Measurements from ENCODE around the gene RAB3GAP1.

DNA sequence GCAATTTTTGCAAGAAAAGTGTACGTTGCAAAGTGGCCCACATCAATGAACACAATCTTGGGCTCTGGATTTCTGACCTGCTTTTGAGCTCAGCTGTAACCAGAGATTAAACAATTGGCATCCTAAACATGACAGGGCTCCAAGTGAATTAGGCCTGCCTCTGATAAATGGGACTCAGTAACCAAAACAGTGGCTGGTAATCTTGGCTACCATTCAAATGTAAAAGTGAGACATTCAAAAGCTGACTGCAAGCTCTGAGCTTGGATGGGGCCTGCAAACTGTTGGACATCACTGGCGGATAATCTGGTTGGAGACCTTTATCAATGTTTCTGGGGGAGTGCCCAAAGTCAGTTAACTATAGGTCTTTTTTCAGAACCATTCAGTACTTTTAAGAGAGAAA lies 160.7 kb downstream of the RAB3GAP1 start:
- TF ChIP-seq TCF7L2 (IDR thresholded peaks at IDR 0.05; ENCODE audit: low read depth, low read length): no peak
- TF ChIP-seq, protein P1, sequence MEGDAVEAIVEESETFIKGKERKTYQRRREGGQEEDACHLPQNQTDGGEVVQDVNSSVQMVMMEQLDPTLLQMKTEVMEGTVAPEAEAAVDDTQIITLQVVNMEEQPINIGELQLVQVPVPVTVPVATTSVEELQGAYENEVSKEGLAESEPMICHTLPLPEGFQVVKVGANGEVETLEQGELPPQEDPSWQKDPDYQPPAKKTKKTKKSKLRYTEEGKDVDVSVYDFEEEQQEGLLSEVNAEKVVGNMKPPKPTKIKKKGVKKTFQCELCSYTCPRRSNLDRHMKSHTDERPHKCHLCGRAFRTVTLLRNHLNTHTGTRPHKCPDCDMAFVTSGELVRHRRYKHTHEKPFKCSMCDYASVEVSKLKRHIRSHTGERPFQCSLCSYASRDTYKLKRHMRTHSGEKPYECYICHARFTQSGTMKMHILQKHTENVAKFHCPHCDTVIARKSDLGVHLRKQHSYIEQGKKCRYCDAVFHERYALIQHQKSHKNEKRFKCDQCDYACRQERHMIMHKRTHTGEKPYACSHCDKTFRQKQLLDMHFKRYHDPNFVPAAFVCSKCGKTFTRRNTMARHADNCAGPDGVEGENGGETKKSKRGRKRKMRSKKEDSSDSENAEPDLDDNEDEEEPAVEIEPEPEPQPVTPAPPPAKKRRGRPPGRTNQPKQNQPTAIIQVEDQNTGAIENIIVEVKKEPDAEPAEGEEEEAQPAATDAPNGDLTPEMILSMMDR (IDR thresholded peaks at IDR 0.05): no peak
- TF ChIP-seq, protein P2, sequence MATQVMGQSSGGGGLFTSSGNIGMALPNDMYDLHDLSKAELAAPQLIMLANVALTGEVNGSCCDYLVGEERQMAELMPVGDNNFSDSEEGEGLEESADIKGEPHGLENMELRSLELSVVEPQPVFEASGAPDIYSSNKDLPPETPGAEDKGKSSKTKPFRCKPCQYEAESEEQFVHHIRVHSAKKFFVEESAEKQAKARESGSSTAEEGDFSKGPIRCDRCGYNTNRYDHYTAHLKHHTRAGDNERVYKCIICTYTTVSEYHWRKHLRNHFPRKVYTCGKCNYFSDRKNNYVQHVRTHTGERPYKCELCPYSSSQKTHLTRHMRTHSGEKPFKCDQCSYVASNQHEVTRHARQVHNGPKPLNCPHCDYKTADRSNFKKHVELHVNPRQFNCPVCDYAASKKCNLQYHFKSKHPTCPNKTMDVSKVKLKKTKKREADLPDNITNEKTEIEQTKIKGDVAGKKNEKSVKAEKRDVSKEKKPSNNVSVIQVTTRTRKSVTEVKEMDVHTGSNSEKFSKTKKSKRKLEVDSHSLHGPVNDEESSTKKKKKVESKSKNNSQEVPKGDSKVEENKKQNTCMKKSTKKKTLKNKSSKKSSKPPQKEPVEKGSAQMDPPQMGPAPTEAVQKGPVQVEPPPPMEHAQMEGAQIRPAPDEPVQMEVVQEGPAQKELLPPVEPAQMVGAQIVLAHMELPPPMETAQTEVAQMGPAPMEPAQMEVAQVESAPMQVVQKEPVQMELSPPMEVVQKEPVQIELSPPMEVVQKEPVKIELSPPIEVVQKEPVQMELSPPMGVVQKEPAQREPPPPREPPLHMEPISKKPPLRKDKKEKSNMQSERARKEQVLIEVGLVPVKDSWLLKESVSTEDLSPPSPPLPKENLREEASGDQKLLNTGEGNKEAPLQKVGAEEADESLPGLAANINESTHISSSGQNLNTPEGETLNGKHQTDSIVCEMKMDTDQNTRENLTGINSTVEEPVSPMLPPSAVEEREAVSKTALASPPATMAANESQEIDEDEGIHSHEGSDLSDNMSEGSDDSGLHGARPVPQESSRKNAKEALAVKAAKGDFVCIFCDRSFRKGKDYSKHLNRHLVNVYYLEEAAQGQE (IDR thresholded peaks at IDR 0.05; ENCODE audit: insufficient read depth in 1 of 2, low read depth in 2 of 2, low read length in 1 of 2): no peak
